Measurements from ENCODE around the gene PDE8B.

GRCh38 chr5:77356740-77357139 is 146.3 kb downstream of the PDE8B start:
- TF ChIP-seq CTCF (IDR thresholded peaks at IDR 0.05; ENCODE audit: low read depth, low read length) (no peak), EZH2phosphoT487 (IDR thresholded peaks at IDR 0.05; ENCODE audit: low read depth) (no peak)
